BLaER1 treated with 17β-estradiol and CSF1 and Interleukin-3, amounts not matched to agents 10 nM and 100 nM (cell line): ENCODE data around the gene CDYL.

ENCODE experiments used
- H3K27ac ChIP-seq, 11 experiments: shearing (Covaris generic); formaldehyde crosslinking; 2 replicates each; pipeline ENCODE4 v1.8.1; 2022
- H3K27me3 ChIP-seq, 11 experiments: shearing (Covaris generic); formaldehyde crosslinking; 2 replicates each; pipeline ENCODE4 v1.8.1; 2022
- H3K36me3 ChIP-seq, 11 experiments: shearing (Covaris generic); formaldehyde crosslinking; 2 replicates each; pipeline ENCODE4 v1.8.1; 2022
- H3K4me1 ChIP-seq, 10 experiments: shearing (Covaris generic); formaldehyde crosslinking; 2 replicates each; pipeline ENCODE4 v1.8.1; 2022
- H3K4me2 ChIP-seq, 11 experiments: shearing (Covaris generic); formaldehyde crosslinking; 2 replicates each; pipeline ENCODE4 v1.8.1; 2022
- H3K4me3 ChIP-seq, 10 experiments: shearing (Covaris generic); formaldehyde crosslinking; 2 replicates each; pipeline ENCODE4 v1.8.1; 2022
- H3K9ac ChIP-seq, 11 experiments: shearing (Covaris generic); formaldehyde crosslinking; 2 replicates each; pipeline ENCODE4 v1.8.1; 2022
- H3K9me3 ChIP-seq, 11 experiments: shearing (Covaris generic); formaldehyde crosslinking; replicated peaks in 1 of 11; 2 replicates each; pipeline ENCODE4 v1.8.1; 2022
- H4K20me1 ChIP-seq, 11 experiments: shearing (Covaris generic); formaldehyde crosslinking; 2 replicates each; pipeline ENCODE4 v1.8.1; 2022
- Cebpa-rat ChIP-seq, 11 experiments: shearing (Covaris generic); IDR thresholded peaks; 2 replicates each; pipeline ENCODE4 v1.8.1; 2022

CDYL gene

GRCh38 chr6:4971851-4972250 lies 195.6 kb downstream of the CDYL start:
- H4K20me1 ChIP-seq: no peaks in the 10 kb centered on the region
- no peak overlapping the region for H3K4me3 ChIP-seq
- no peaks in the 10 kb centered on the region for H3K36me3 ChIP-seq
- TF ChIP-seq Cebpa-rat (IDR thresholded peaks at IDR 0.05): no peak
- no peaks in the 10 kb centered on the region for H3K27me3 ChIP-seq
- no peak overlapping the region for H3K9ac ChIP-seq
- no peak overlapping the region for H3K27ac ChIP-seq
- peaks cover 0 to 7% (median under 1%) of the 10 kb centered on the region in 11 experiments; a peak in 5 of 22 replicates for H3K9me3 ChIP-seq
- no peak overlapping the region for H3K4me2 ChIP-seq
- no peaks in the 10 kb centered on the region for H3K4me1 ChIP-seq

GRCh38 chr6:4972438-4972837 lies 196.2 kb downstream of the CDYL start:
- H3K9me3 ChIP-seq: peaks cover 0 to 11% (median 3%) of the 10 kb centered on the region in 11 experiments; a peak in 7 of 22 replicates
- no peak overlapping the region for H3K27ac ChIP-seq
- no peaks in the 10 kb centered on the region for H3K27me3 ChIP-seq
- TF ChIP-seq Cebpa-rat (IDR thresholded peaks at IDR 0.05): no peak
- no peak overlapping the region for H3K4me2 ChIP-seq
- no peaks in the 10 kb centered on the region for H3K36me3 ChIP-seq
- H3K4me3 ChIP-seq: no peak overlapping the region
- H3K4me1 ChIP-seq: no peaks in the 10 kb centered on the region
- no peak overlapping the region for H3K9ac ChIP-seq
- H4K20me1 ChIP-seq: no peaks in the 10 kb centered on the region

GRCh38 chr6:4973415-4973814 lies 197.2 kb downstream of the CDYL start:
- Histone ChIP-seq H4K20me1 (no peaks in the 10 kb centered on the region), H3K4me2 (no peak overlapping the region), H3K27ac (no peak overlapping the region), H3K36me3 (no peaks in the 10 kb centered on the region), H3K27me3 (no peaks in the 10 kb centered on the region), H3K9ac (no peak overlapping the region), H3K9me3 (peaks cover under 1 to 18% (median 7%) of the 10 kb centered on the region in 11 experiments; a peak in 11 of 22 replicates), H3K4me1 (peaks cover 0 to 3% (median 0%) of the 10 kb centered on the region in 10 experiments; a peak in 1 of 20 replicates), H3K4me3 (no peak overlapping the region)
- TF ChIP-seq Cebpa-rat (IDR thresholded peaks at IDR 0.05): no peak

- H3K9ac ChIP-seq: no peak overlapping the region
- no peak for TF ChIP-seq Cebpa-rat (IDR thresholded peaks at IDR 0.05)
These were observed 198.0 kb downstream of the CDYL start for GRCh38 chr6:4973982-4974745.

GRCh38 chr6:4974962-4975361 lies 198.8 kb downstream of the CDYL start:
- H4K20me1 ChIP-seq: no peaks in the 10 kb centered on the region
- TF ChIP-seq Cebpa-rat (IDR thresholded peaks at IDR 0.05): no peak

More at GRCh38 chr6:4973982-4974745, 198.0 kb downstream of the CDYL start:
- Histone ChIP-seq H3K27me3 (no peaks in the 10 kb centered on the region), H4K20me1 (no peaks in the 10 kb centered on the region), H3K9me3 (peaks cover 8 to 24% (median 13%) of the 10 kb centered on the region in 11 experiments), H3K27ac (no peak overlapping the region), H3K4me1 (peaks cover 0 to 3% (median 0%) of the 10 kb centered on the region in 10 experiments; a peak in 1 of 20 replicates), H3K36me3 (peaks cover 0 to 3% (median 0%) of the 10 kb centered on the region in 11 experiments; a peak in 2 of 22 replicates), H3K4me3 (no peak overlapping the region), H3K4me2 (no peak overlapping the region)

GRCh38 chr6:4975506-4975905 lies 199.3 kb downstream of the CDYL start:
- Histone ChIP-seq H3K27me3 (no peaks in the 10 kb centered on the region), H3K4me1 (peaks cover 0 to 3% (median 0%) of the 10 kb centered on the region in 10 experiments; a peak in 1 of 20 replicates), H3K9me3 (peaks cover 21 to 38% (median 27%) of the 10 kb centered on the region in 11 experiments), H3K9ac (no peak overlapping the region), H3K36me3 (peaks cover 0 to 9% (median 0%) of the 10 kb centered on the region in 11 experiments; a peak in 2 of 22 replicates), H4K20me1 (no peaks in the 10 kb centered on the region), H3K27ac (no peak overlapping the region), H3K4me3 (no peak overlapping the region), H3K4me2 (no peak overlapping the region)
- TF ChIP-seq Cebpa-rat (IDR thresholded peaks at IDR 0.05): no peak

More at GRCh38 chr6:4974962-4975361, 198.8 kb downstream of the CDYL start:
- Histone ChIP-seq H3K36me3 (peaks cover 0 to 9% (median 0%) of the 10 kb centered on the region in 11 experiments; a peak in 2 of 22 replicates), H3K27ac (no peak overlapping the region), H3K4me1 (peaks cover 0 to 3% (median 0%) of the 10 kb centered on the region in 10 experiments; a peak in 1 of 20 replicates), H3K27me3 (no peaks in the 10 kb centered on the region), H3K4me2 (no peak overlapping the region), H3K4me3 (no peak overlapping the region), H3K9ac (no peak overlapping the region), H3K9me3 (peaks cover 16 to 32% (median 21%) of the 10 kb centered on the region in 11 experiments)

- no peak for TF ChIP-seq Cebpa-rat (IDR thresholded peaks at IDR 0.05)
- peaks cover 0 to 3% (median 0%) of the 10 kb centered on the region in 10 experiments; a peak in 1 of 20 replicates for H3K4me1 ChIP-seq
- peaks cover 24 to 45% (median 31%) of the 10 kb centered on the region in 11 experiments for H3K9me3 ChIP-seq
- peaks cover 0 to 9% (median 0%) of the 10 kb centered on the region in 11 experiments; a peak in 2 of 22 replicates for H3K36me3 ChIP-seq
- H3K27ac ChIP-seq: no peak overlapping the region
- no peak overlapping the region for H3K4me3 ChIP-seq
- no peak overlapping the region for H3K9ac ChIP-seq
- no peak overlapping the region for H3K4me2 ChIP-seq
- no peaks in the 10 kb centered on the region for H4K20me1 ChIP-seq
- no peaks in the 10 kb centered on the region for H3K27me3 ChIP-seq
These were observed 201.3 kb downstream of the CDYL start for GRCh38 chr6:4977468-4977867.

- Histone ChIP-seq H4K20me1 (no peaks in the 10 kb centered on the region), H3K4me2 (no peak overlapping the region), H3K4me3 (no peak overlapping the region), H3K27me3 (no peaks in the 10 kb centered on the region), H3K9me3 (peaks cover 24 to 45% (median 31%) of the 10 kb centered on the region in 11 experiments), H3K9ac (no peak overlapping the region), H3K36me3 (peaks cover 0 to 9% (median 0%) of the 10 kb centered on the region in 11 experiments; a peak in 2 of 22 replicates), H3K4me1 (peaks cover 0 to 3% (median 0%) of the 10 kb centered on the region in 10 experiments; a peak in 1 of 20 replicates), H3K27ac (no peak overlapping the region)
- TF ChIP-seq Cebpa-rat (IDR thresholded peaks at IDR 0.05): no peak
These were observed 203.2 kb downstream of the CDYL start for GRCh38 chr6:4979426-4979825.

- peaks cover 0 to 9% (median 0%) of the 10 kb centered on the region in 11 experiments; a peak in 2 of 22 replicates for H3K36me3 ChIP-seq
- no peak overlapping the region for H3K9ac ChIP-seq
- no peaks in the 10 kb centered on the region for H3K27me3 ChIP-seq
- no peak overlapping the region for H3K4me2 ChIP-seq
- H3K4me3 ChIP-seq: no peak overlapping the region
- TF ChIP-seq Cebpa-rat (IDR thresholded peaks at IDR 0.05): no peak
- peaks cover 24 to 42% (median 30%) of the 10 kb centered on the region in 11 experiments for H3K9me3 ChIP-seq
- H3K4me1 ChIP-seq: peaks cover 0 to 4% (median 0%) of the 10 kb centered on the region in 10 experiments; a peak in 1 of 20 replicates
- no peaks in the 10 kb centered on the region for H4K20me1 ChIP-seq
- H3K27ac ChIP-seq: no peak overlapping the region
These were observed 205.6 kb downstream of the CDYL start for GRCh38 chr6:4981761-4982160.
